Testis (tissue), 3 donors: ENCODE results near the gene ANAPC2. TPM values are rescaled to one million over a fixed set of nuclear protein-coding genes. Genes with fewer than 3 reads are reported as not detected.

Source experiments
- DNase-seq: peaks from one replicate; pipeline ENCODE4 v3.0.0-alpha.2; 2019
- H3K27ac ChIP-seq, 2 donors: fragments of 200-600 bp; sonication (generic); one replicate each; pipeline ENCODE4 v1.5.1; 2019
- H3K27me3 ChIP-seq: fragments of 200-600 bp; sonication (generic); one replicate; pipeline ENCODE4 v1.5.1; 2019
- H3K36me3 ChIP-seq: fragments of 200-600 bp; sonication (generic); one replicate; pipeline ENCODE4 v1.5.1; 2017; ENCODE audit warnings: low read depth; ENCODE audit errors: missing control alignments
- H3K4me1 ChIP-seq: fragments of 200-600 bp; sonication (generic); one replicate; pipeline ENCODE4 v1.5.1; 2019
- H3K4me3 ChIP-seq, 2 donors: fragments of 200-600 bp; sonication (generic); one replicate each; pipeline ENCODE4 v1.5.1; 2017 to 2019
- H3K9me3 ChIP-seq: fragments of 200-600 bp; sonication (generic); one replicate; pipeline ENCODE4 v1.5.1; 2017
- CTCF ChIP-seq, 3 experiments: fragments of 450-650 bp in 2 of 3; fragments of 200-600 bp in 1 of 3; sonication (generic) in 1 of 3; IDR thresholded peaks; one replicate each; pipeline ENCODE4 v1.5.1; 2016 to 2019; ENCODE audit warnings: antibody characterized with exemption in 3 of 3, mild to moderate bottlenecking in 2 of 3, moderate library complexity in 1 of 3
- POLR2A ChIP-seq: fragments of 450-650 bp; IDR thresholded peaks from one replicate; pipeline ENCODE4 v1.6.1; 2017; ENCODE audit warnings: antibody characterized with exemption, mild to moderate bottlenecking, moderate library complexity
- WGBS, 2 donors: methylation state at CpG; one replicate each; pipeline ENCODE4 v1.1.5; 2018; 5-methylcytosine and 5-hydroxymethylcytosine counted together
- intact Hi-C: fragments of 100-400 bp; cut with DNase I; formaldehyde crosslinking; loops from one replicate; pipeline ENCODE4 v1.15.1; 2023; ENCODE audit warnings: low total_unique reads
- polyA plus RNA-seq: library from polyadenylated mRNA; stranded (reverse); fragments of 350-450 nt; fragmentation: Illumina TruSeq; extraction: RNeasy Lipid Tissue Mini Kit (QIAGEN cat#74804); gene quantifications from one replicate; pipeline ENCODE4 v1.2.3, GENCODE V29; 2014; ENCODE audit warnings: low read depth, low replicate concordance; ENCODE audit not compliant: insufficient read depth
- total RNA-seq, 2 donors: library from RNA; depleted of rRNA; stranded (reverse); fragments of >200 nt; gene quantifications; one replicate each; pipeline ENCODE4 v1.2.3, GENCODE V29; 2016

Gene ANAPC2
- total and polyA plus RNA-seq, 3 donors from 2014 or later, result 80.6 to 98.5 (median 91.0) TPM

DNA sequence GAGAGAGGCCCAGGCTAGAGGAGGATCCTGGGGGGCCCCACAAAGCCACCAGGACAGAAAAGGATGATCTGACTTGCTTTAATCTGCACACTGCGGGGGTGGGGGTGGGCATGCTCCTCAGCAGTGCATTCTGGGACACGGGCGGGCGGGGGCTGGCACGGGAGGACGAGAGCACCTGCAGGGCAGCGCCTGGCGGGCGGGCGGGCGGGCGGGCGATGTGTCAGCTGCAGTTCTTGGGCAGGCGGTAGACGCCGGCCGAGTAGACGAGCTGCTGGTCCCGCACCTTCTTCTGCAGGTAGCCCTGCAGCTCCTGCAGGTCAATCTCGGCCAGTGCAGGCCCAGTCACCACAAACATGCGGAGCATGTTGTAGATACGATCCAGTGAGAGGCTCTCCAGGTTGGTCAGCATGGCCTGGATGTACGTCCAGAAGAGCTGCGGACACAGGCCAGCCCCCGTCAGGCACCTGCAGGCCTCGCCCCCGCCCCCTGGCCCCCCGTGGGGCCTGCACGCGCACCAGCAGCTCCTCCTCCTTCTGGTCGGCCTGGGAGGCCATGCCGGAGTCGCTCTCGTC lies 13.6 kb downstream of the ANAPC2 start:
- Histone ChIP-seq H3K27me3 (no peaks in the 10 kb centered on the region), H3K27ac (no peak overlapping the region), H3K4me1 (no peaks in the 10 kb centered on the region), H3K9me3 (no peaks in the 10 kb centered on the region), H3K36me3 (no peaks in the 10 kb centered on the region), H3K4me3 (no peak overlapping the region)
- intact Hi-C loops, result no loop called here
- no peak for DNase-seq
- no peak for TF ChIP-seq CTCF (IDR thresholded peaks at IDR 0.05)
- no peak for TF ChIP-seq POLR2A
- 72% methylated on average over 23 of the region's 34 CpGs; no CpG with 5 or more reads in 1 of the 2 donors for WGBS, 2 donors

- WGBS, 2 donors, result 91 to 93% methylated on average over 12 to 45 of the region's 45 CpGs
- DNase-seq, result no peak
- Histone ChIP-seq H3K27ac (no peak overlapping the region), H3K36me3 (no peaks in the 10 kb centered on the region), H3K9me3 (no peaks in the 10 kb centered on the region), H3K27me3 (no peaks in the 10 kb centered on the region), H3K4me3 (no peak overlapping the region), H3K4me1 (no peaks in the 10 kb centered on the region)
- no peak for TF ChIP-seq CTCF (IDR thresholded peaks at IDR 0.05)
- no peak for TF ChIP-seq POLR2A
- intact Hi-C loops, result no loop called here
Measured at GRCh38 chr9:137173796-137174664, 14.3 kb downstream of the ANAPC2 start.

DNA sequence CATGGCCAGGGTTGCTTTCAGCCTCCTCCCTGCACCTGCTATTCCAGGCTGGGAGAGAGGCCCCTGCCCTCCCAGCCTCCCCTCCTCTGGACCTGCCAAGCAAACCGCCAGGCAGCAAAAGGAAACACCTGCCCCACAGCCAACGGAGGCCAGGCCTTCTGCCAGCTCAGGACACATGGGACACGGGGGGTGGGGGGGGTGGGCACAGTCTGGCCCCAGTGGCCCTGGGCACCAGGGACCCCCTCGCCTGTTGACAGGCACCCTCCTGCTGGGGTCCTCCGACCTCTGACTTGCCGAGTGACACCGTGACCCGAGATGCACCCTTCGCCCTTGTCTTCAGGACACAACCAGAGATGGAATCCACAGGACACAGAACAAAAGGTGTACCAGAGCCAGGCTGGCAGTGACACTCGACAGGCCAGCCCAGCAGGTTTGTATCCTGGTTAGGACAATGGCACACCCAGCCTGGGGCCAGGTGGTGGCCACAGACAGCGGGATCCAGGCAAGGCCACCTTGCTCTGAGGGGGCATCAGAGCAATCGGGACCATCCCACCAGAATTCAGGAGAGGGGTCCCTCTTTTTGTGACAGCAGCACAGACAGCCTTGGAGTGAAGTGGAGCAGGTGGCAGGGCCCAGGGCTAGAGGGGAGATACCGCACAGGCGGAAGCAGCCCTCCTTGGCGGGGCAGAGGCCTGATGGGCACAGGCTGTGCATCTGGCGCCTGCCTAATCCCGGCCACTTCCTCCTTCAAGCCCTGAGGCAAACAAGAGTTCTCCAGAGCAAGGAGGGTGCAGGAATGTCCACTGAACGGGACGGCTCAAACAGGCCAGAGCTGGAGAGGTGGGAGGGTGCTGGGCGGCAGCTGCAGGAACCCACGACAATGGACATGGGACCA lies 15.2 kb downstream of the ANAPC2 start:
- H3K4me3 ChIP-seq, result no peak overlapping the region
- intact Hi-C loops, result no loop called here
- 74 to 84% methylated on average over 10 to 21 of the region's 21 CpGs for WGBS, 2 donors
- no peak for DNase-seq
- H3K4me1 ChIP-seq, result peaks cover 4% of the 10 kb centered on the region
- H3K9me3 ChIP-seq, result no peaks in the 10 kb centered on the region
- TF ChIP-seq CTCF (IDR thresholded peaks at IDR 0.05), result no peak
- no peaks in the 10 kb centered on the region for H3K36me3 ChIP-seq
- no peak overlapping the region for H3K27ac ChIP-seq
- no peaks in the 10 kb centered on the region for H3K27me3 ChIP-seq

DNA sequence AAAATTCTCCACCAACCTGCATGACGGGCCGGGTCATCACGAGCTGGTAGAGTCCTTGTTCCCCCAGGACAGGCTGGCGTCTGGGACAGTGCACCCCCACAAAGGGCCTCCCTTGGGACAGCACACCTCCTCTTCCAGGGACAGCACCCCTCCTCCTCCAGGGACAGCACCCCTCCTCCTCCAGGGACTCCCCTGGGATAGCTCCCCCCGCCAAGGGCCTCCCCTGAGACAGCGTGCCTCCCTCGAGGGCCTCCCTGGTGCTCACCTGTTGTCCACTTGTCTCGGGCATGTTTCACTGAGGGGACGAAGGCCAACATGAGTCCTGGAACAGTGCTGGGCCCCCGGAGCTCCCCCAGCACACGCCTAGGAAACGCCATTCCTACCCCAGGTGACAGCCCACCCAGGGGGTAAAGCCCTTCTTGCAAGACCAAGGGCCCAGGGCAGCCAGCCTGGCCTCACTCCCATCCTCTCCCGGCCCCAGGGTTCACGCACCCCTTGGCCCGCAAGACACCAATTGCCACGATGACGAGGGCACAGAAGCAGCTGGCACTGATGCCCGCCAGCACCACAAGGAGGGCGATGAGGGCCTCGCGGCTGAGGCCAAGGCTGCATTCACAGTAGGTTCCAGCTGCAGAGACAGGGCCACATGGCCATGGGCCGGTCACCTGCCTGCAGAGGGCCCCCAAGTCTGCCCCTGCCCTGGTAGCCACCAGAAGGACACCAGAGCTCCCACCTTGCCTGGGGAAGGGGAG lies 17.0 kb downstream of the ANAPC2 start:
- H3K27me3 ChIP-seq, result no peaks in the 10 kb centered on the region
- 78 to 91% methylated on average over 9 to 22 of the region's 22 CpGs for WGBS, 2 donors

More for the DNA sequence above, 17.0 kb downstream of the ANAPC2 start:
- intact Hi-C loops, result no loop called here
- peaks cover 15% of the 10 kb centered on the region for H3K4me1 ChIP-seq
- DNase-seq, result no peak
- no peak overlapping the region for H3K4me3 ChIP-seq
- H3K27ac ChIP-seq, result no peak overlapping the region
- no peaks in the 10 kb centered on the region for H3K9me3 ChIP-seq
- TF ChIP-seq POLR2A (no peak), CTCF (IDR thresholded peaks at IDR 0.05) (no peak)
- H3K36me3 ChIP-seq, result no peaks in the 10 kb centered on the region
